ENCODE measurements around the gene ZNHIT6. TPM values are rescaled to one million over a fixed set of nuclear protein-coding genes. Genes with fewer than 3 reads are reported as not detected.

Gene ZNHIT6
- total and polyA plus RNA-seq, 2 donors (not counting 3 experiments of a cell fraction or from before 2014, with no cell fraction given): 7.3 to 18.8 TPM

- H3K9me3 ChIP-seq (replicated peaks; ENCODE audit: control insufficient read depth, insufficient read depth, low read length): no peaks in the 10 kb centered on the region
- TF ChIP-seq JUN (IDR thresholded peaks at IDR 0.05; ENCODE audit: borderline replicate concordance, insufficient read depth, insufficient read length, low read depth): no peak
- no peak for TF ChIP-seq CTCF (IDR thresholded peaks at IDR 0.05; ENCODE audit: extremely low read depth in 1 of 2, insufficient read depth in 1 of 2, low read depth in 1 of 2, low read length in 2 of 2)
- no peak for TF ChIP-seq MAX (IDR thresholded peaks at IDR 0.05; ENCODE audit: insufficient read depth, insufficient read length)
- no peak for TF ChIP-seq EZH2 (IDR thresholded peaks at IDR 0.05; ENCODE audit: borderline replicate concordance, low read depth, low read length, severe bottlenecking)
- TF ChIP-seq MYC (IDR thresholded peaks at IDR 0.05; ENCODE audit: low read depth, low read length): no peak
- TF ChIP-seq POLR2A (IDR thresholded peaks at IDR 0.05; ENCODE audit: low read depth, low read length): no peak
- TF ChIP-seq POLR2AphosphoS5 (IDR thresholded peaks at IDR 0.05; ENCODE audit: insufficient read depth, low read depth, low read length): no peak
- TF ChIP-seq FOS (IDR thresholded peaks at IDR 0.05; ENCODE audit: borderline replicate concordance, insufficient read depth, low read length): no peak
- no peak for TF ChIP-seq GATA2 (IDR thresholded peaks at IDR 0.05; ENCODE audit: insufficient read depth, insufficient read length, low read depth, low read length)
- H3K27ac ChIP-seq (ENCODE audit: insufficient read depth, low read depth, low read length): no peak overlapping the region
- DNase-seq (ENCODE audit: low read depth, low spot score) (no peak), FAIRE-seq (no peak)
- no peaks in the 10 kb centered on the region for H4K20me1 ChIP-seq (replicated peaks; ENCODE audit: control insufficient read depth, extremely low read depth, insufficient read depth, low read length)
- H3K4me1 ChIP-seq (ENCODE audit: control insufficient read depth, extremely low read depth, insufficient read depth, low read length): peaks cover 36% of the 10 kb centered on the region
- dilution Hi-C loops (cut with MboI; ENCODE audit: extremely low pct_ligation_motif_present, low sequenced_read_pairs) (no loop called here), intact Hi-C loops (cut with micrococcal nuclease) (loop anchor here (5.0 to 10.0 kb wide), 2 partner anchors 97 to 275 kb away; partner anchors contain the start of gene ZNHIT6)
- no peaks in the 10 kb centered on the region for H3K36me3 ChIP-seq (ENCODE audit: control insufficient read depth in 2 of 2, extremely low read depth in 1 of 2, insufficient read depth in 2 of 2, low read length in 2 of 2)
- H3K79me2 ChIP-seq (ENCODE audit: control insufficient read depth, insufficient read depth, low read length): no peaks in the 10 kb centered on the region
- no peak overlapping the region for H3K4me3 ChIP-seq (replicated peaks in 1 of 3; ENCODE audit: insufficient read depth in 1 of 3, low read depth in 1 of 3, low read length in 3 of 3)
- ChIA-PET CTCF (interaction anchor here (1.3 kb wide), 1 partner anchor 83 kb away, joined by 4 read pairs; no protein-coding TSS in a partner anchor), POLR2A (no interaction called here)
- no peaks in the 10 kb centered on the region for H3K9me1 ChIP-seq (replicated peaks; ENCODE audit: control insufficient read depth, extremely low read depth, insufficient read depth, low read length)
- H2AFZ ChIP-seq (ENCODE audit: low read depth, low read length): no peak overlapping the region
- H3K9ac ChIP-seq (replicated peaks; ENCODE audit: extremely low read depth, insufficient read depth, low read length): no peak overlapping the region
- no peak overlapping the region for H3K4me2 ChIP-seq (ENCODE audit: insufficient read depth, low read length)
- no peaks in the 10 kb centered on the region for H3K27me3 ChIP-seq (ENCODE audit: control insufficient read depth in 2 of 2, insufficient read depth in 2 of 2, low read length in 2 of 2)
- BruUV-seq (replicated peaks): no TSS peak
Observed at GRCh38 chr1:85609976-85610375, 98.3 kb downstream of the ZNHIT6 start.
